NT2/D1 (cell line): ENCODE results near the gene RSRC1.

Experiments
- SUZ12 ChIP-seq: IDR thresholded peaks from 2 replicates; pipeline ENCODE4 v1.6.1; 2011; ENCODE audit not compliant: insufficient read length, insufficient read depth; ENCODE audit errors: extremely low read depth
- YY1 ChIP-seq: IDR thresholded peaks from 2 replicates; pipeline ENCODE4 v1.6.1; 2011; ENCODE audit not compliant: insufficient read length, insufficient read depth
- ZNF274 ChIP-seq: IDR thresholded peaks from 2 replicates; pipeline ENCODE4 v1.6.1; 2011; ENCODE audit warnings: mild to moderate bottlenecking, low read depth, low read length

DNA sequence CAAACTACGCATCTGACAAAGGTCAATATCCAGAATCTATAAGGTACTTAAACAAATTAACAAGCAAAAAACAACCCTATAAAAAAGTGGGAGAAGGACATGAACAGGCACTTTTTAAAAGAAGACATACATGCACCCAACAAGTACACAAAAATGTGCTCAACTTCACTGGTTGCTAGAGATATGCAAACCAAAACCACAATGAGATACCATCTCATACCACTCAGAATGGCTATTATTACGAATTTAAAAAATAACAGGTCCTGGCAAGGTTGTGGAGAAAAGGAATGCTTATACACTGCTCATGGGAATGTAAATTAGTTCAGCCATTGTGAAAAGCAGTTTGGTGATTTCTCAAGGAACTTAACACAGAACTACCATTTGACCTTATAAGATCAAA lies 285.5 kb downstream of the RSRC1 start:
- TF ChIP-seq ZNF274 (no peak), SUZ12 (no peak), YY1 (no peak)
